HepG2 (cell line): ENCODE measurements around the gene EGFL8. TPM values are rescaled to one million over a fixed set of nuclear protein-coding genes. Genes with fewer than 3 reads are reported as not detected.

Experiments used
- ARID4A ChIP-seq: sonication (generic); formaldehyde crosslinking; IDR thresholded peaks from 2 replicates; pipeline ENCODE4 v1.5.0; 2020; ENCODE audit warnings: mild to moderate bottlenecking, missing genetic modification reagents, borderline replicate concordance
- ATF2 ChIP-seq: sonication (generic); formaldehyde crosslinking; IDR thresholded peaks from 2 replicates; pipeline ENCODE4 v1.4.0; 2020; ENCODE audit warnings: missing genetic modification reagents
- HINFP ChIP-seq: sonication (generic); formaldehyde crosslinking; IDR thresholded peaks from 2 replicates; pipeline ENCODE4 v1.4.0; 2020; ENCODE audit warnings: low read depth, mild to moderate bottlenecking, missing genetic modification reagents
- PRDM4 ChIP-seq: sonication (generic); formaldehyde crosslinking; IDR thresholded peaks from 2 replicates; pipeline ENCODE4 v1.9.0; 2021; ENCODE audit warnings: missing genetic modification reagents, borderline replicate concordance
- RORA ChIP-seq: sonication (generic); formaldehyde crosslinking; IDR thresholded peaks from 2 replicates; pipeline ENCODE4 v1.5.0; 2020; ENCODE audit warnings: mild to moderate bottlenecking, missing genetic modification reagents, moderate library complexity
- SIX4 ChIP-seq: sonication (generic); formaldehyde crosslinking; IDR thresholded peaks from 2 replicates; pipeline ENCODE4 v1.4.0; 2020; ENCODE audit warnings: missing genetic modification reagents
- SKIL ChIP-seq: sonication (generic); formaldehyde crosslinking; IDR thresholded peaks from 2 replicates; pipeline ENCODE4 v1.8.0; 2022; ENCODE audit warnings: missing genetic modification reagents, mild to moderate bottlenecking, moderate library complexity, borderline replicate concordance
- SPEN ChIP-seq: sonication (generic); formaldehyde crosslinking; IDR thresholded peaks from 2 replicates; pipeline ENCODE4 v1.5.1; 2020; ENCODE audit warnings: low read depth, mild to moderate bottlenecking, missing genetic modification reagents
- TBL1XR1 ChIP-seq: fragments of 150-350 bp; IDR thresholded peaks from 2 replicates; pipeline ENCODE4 v1.6.1; 2014; ENCODE audit warnings: borderline replicate concordance, low read length; ENCODE audit not compliant: partially characterized antibody
- TFDP1 ChIP-seq: IDR thresholded peaks from 2 replicates; pipeline ENCODE4 v1.6.1; 2016; ENCODE audit warnings: missing compliant biosample characterization, missing genetic modification reagents, borderline replicate concordance
- ZBTB37 ChIP-seq: sonication (generic); formaldehyde crosslinking; IDR thresholded peaks from 2 replicates; pipeline ENCODE4 v1.4.0; 2020; ENCODE audit warnings: mild to moderate bottlenecking, missing genetic modification reagents
- ZNF530 ChIP-seq: sonication (generic); formaldehyde crosslinking; IDR thresholded peaks from 2 replicates; pipeline ENCODE4 v1.5.0; 2020; ENCODE audit warnings: low read depth, mild to moderate bottlenecking, missing genetic modification reagents
- ZNF792 ChIP-seq: IDR thresholded peaks from 2 replicates; pipeline ENCODE4 v1.6.1; 2016
- polyA plus RNA-seq, 8 experiments: library from polyadenylated mRNA; depleted of rRNA in 3 of 8; stranded (reverse) in 7 of 8; unstranded in 1 of 8; fragments of >200 nt; fragmentation: Illumina TruSeq in 4 of 8; extraction: Trizol in 4 of 8; gene quantifications; 2 replicates each; pipeline versions ENCODE4 v1.2.1 to v1.2.3, GENCODE V29; 2011 to 2016; ENCODE audit warnings: low read depth in 4 of 8, missing spikeins in 1 of 8, mixed read lengths in 1 of 8; ENCODE audit not compliant: insufficient read depth in 1 of 8
- total RNA-seq, 5 experiments: library from RNA; depleted of rRNA; stranded (reverse); fragments of >200 nt; fragmentation: Illumina TruSeq; extraction: Trizol; gene quantifications; 2 replicates each; pipeline ENCODE4 v1.2.3, GENCODE V29; 2016; ENCODE audit warnings: low read depth in 1 of 5

The EGFL8 gene
- total and polyA plus RNA-seq, 2 of the 13 experiments (the other 11 are each of a cell fraction or from before 2014, with no cell fraction given) = 10.0 to 11.5 TPM

- 0 out of 2 replicates have a peak, but pooled peaks have one; percentile 66 for TF ChIP-seq ARID4A (CRISPR knock-in tag)
- TF ChIP-seq SKIL (CRISPR knock-in tag) = no peak
- peak; percentile 73; the same call in 1 of the 2 replicates for TF ChIP-seq TFDP1
- no peak for TF ChIP-seq PRDM4 (CRISPR knock-in tag)
- no peak; the same call in 1 of the 2 replicates for TF ChIP-seq SPEN (CRISPR knock-in tag)
- no peak for TF ChIP-seq RORA (CRISPR knock-in tag)
- no peak; the same call in 1 of the 2 replicates for TF ChIP-seq ZNF792 (CRISPR knock-in tag)
- TF ChIP-seq HINFP (CRISPR knock-in tag) = no peak
- no peak for TF ChIP-seq ATF2 (CRISPR knock-in tag)
- no peak for TF ChIP-seq SIX4 (CRISPR knock-in tag)
- TF ChIP-seq TBL1XR1 = no peak
- TF ChIP-seq ZNF530 = no peak
- no peak for TF ChIP-seq ZBTB37 (CRISPR knock-in tag)
These were observed 12.9 kb downstream of the EGFL8 start (continued) for GRCh38 chr6:32177183-32177787.
